Measurements from ENCODE around the gene SELENOW.

SELENOW gene

GRCh38 chr19:47778049-47778953 lies at the start of gene SELENOW:
TSS of gene SELENOW (plus strand) at chr19:47778703. CDS start at chr19:47778786, 83 bp downstream.
- peaks cover 14% of the 10 kb centered on the region for H3K4me1 ChIP-seq (ENCODE audit: control insufficient read depth, low read depth, low read length)
- no peaks in the 10 kb centered on the region for H3K27me3 ChIP-seq (ENCODE audit: control insufficient read depth, insufficient read depth, low read length)
- H3K9ac ChIP-seq (ENCODE audit: low read length): peak within 1 kb of the TSS; percentile 94
- peak within 1 kb of the TSS; percentile 92 for H3K27ac ChIP-seq (ENCODE audit: low read length)
- H3K4me3 ChIP-seq (ENCODE audit: low read length): peak within 1 kb of the TSS; percentile 91
- no peaks in the 10 kb centered on the region for H3K9me3 ChIP-seq (ENCODE audit: control insufficient read depth, low read depth, low read length)
- peaks cover 24% of the 10 kb centered on the region for H3K36me3 ChIP-seq (ENCODE audit: control insufficient read depth, low read depth, low read length)

DNA sequence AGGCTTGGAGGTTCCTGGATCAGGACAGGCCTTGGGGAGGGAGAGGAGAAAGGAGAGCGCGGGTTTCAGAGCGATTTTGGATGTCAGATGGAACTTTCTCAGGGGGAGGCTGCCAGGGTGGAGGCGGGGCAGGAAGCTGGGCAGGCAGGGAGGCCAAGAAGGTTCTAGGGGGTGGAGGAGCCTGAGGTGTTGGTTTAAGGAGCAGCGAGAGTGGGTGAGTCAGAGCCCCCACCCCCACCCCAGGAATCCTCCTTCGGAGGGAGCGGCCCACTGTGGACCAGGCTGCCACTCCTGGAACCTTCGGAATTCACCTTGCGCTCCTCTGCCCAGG lies 49.1 kb upstream of the SELENOW start:
- Histone ChIP-seq H3K4me1 (ENCODE audit: control insufficient read depth, low read depth, low read length) (peaks cover 3% of the 10 kb centered on the region), H3K27ac (ENCODE audit: low read length) (no peak overlapping the region), H3K9me3 (ENCODE audit: control insufficient read depth, low read depth, low read length) (no peaks in the 10 kb centered on the region), H3K9ac (ENCODE audit: low read length) (peak overlapping the region; percentile 46), H3K4me3 (ENCODE audit: low read length) (peak overlapping the region; percentile 64), H3K27me3 (ENCODE audit: control insufficient read depth, insufficient read depth, low read length) (no peaks in the 10 kb centered on the region), H3K36me3 (ENCODE audit: control insufficient read depth, low read depth, low read length) (no peaks in the 10 kb centered on the region)

DNA sequence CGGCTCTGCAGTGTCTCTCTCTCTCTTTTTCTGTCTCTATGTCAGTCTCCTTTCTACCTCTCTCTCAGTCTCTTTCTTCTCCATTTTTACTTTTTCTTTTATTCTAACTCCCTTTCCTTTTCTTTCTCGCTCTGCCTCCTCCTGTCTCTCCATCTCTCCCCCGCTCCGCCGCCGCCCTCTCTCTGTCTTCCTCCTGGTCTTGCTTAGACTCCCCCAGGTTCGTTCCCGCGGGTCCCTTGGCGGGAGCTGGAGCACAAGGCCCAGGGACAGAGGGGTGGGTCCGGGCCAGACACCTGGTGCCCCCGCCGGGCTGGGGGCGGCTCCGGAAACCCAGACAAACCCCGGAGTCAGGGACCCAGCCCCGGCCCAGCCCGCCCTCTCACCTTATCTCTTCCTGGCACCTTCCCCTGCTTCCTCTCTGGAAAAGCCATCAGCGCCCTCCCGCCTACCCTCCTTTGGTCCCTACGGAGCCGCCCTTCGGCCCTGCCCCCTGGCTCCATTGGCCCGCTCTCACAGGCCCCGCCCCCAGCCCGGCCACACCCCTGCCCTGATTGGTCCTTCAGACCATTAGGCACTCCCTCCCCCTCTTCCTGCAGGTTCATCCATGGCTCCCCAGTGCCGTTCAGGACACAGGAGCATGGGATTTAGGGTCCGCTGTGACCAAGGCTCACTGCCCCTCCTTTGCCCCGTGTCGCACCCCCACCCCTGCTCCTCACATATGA lies 48.5 kb upstream of the SELENOW start:
- Histone ChIP-seq H3K9ac (ENCODE audit: low read length) (peak overlapping the region; percentile 46), H3K4me3 (ENCODE audit: low read length) (peak overlapping the region; percentile 64), H3K27ac (ENCODE audit: low read length) (no peak overlapping the region)

GRCh38 chr19:47730521-47730889 lies 48.0 kb upstream of the SELENOW start:
- H3K36me3 ChIP-seq (ENCODE audit: control insufficient read depth, low read depth, low read length): no peaks in the 10 kb centered on the region
- no peak overlapping the region for H3K9ac ChIP-seq (ENCODE audit: low read length)
- H3K27me3 ChIP-seq (ENCODE audit: control insufficient read depth, insufficient read depth, low read length): no peaks in the 10 kb centered on the region
- no peak overlapping the region for H3K27ac ChIP-seq (ENCODE audit: low read length)
- no peaks in the 10 kb centered on the region for H3K9me3 ChIP-seq (ENCODE audit: control insufficient read depth, low read depth, low read length)
- H3K4me3 ChIP-seq (ENCODE audit: low read length): no peak overlapping the region
- peaks cover 3% of the 10 kb centered on the region for H3K4me1 ChIP-seq (ENCODE audit: control insufficient read depth, low read depth, low read length)

More for the DNA sequence above, 48.5 kb upstream of the SELENOW start:
- Histone ChIP-seq H3K4me1 (ENCODE audit: control insufficient read depth, low read depth, low read length) (peaks cover 3% of the 10 kb centered on the region), H3K36me3 (ENCODE audit: control insufficient read depth, low read depth, low read length) (no peaks in the 10 kb centered on the region), H3K27me3 (ENCODE audit: control insufficient read depth, insufficient read depth, low read length) (no peaks in the 10 kb centered on the region), H3K9me3 (ENCODE audit: control insufficient read depth, low read depth, low read length) (no peaks in the 10 kb centered on the region)

GRCh38 chr19:47730910-47731309 lies 47.6 kb upstream of the SELENOW start:
- H3K4me3 ChIP-seq (ENCODE audit: low read length): no peak overlapping the region
- H3K27me3 ChIP-seq (ENCODE audit: control insufficient read depth, insufficient read depth, low read length): no peaks in the 10 kb centered on the region
- no peak overlapping the region for H3K27ac ChIP-seq (ENCODE audit: low read length)
- peaks cover 3% of the 10 kb centered on the region for H3K4me1 ChIP-seq (ENCODE audit: control insufficient read depth, low read depth, low read length)
- H3K9ac ChIP-seq (ENCODE audit: low read length): no peak overlapping the region
- H3K9me3 ChIP-seq (ENCODE audit: control insufficient read depth, low read depth, low read length): no peaks in the 10 kb centered on the region
- H3K36me3 ChIP-seq (ENCODE audit: control insufficient read depth, low read depth, low read length): no peaks in the 10 kb centered on the region

DNA sequence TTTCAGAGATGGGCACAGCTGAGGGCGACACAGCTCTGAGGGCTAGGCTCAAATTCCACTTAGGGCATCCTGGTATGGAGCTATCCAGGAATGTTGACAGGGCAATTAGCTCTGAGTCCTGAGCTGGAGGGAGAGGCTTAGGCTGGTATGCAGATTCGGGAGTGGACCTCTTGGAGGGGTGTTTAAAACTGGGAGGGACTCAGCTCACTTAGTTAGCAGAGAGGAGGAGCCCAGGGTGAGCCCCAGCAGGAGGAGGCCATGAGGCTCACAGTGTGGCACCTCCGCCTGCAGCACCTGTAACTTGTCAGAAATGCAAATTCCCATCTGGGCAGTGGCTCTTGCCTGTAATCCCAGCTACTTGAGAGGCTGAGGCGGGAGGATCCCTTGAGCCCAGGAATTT lies 43.4 kb upstream of the SELENOW start:
- no peak overlapping the region for H3K4me3 ChIP-seq (ENCODE audit: low read length)
- no peaks in the 10 kb centered on the region for H3K9me3 ChIP-seq (ENCODE audit: control insufficient read depth, low read depth, low read length)
- no peak overlapping the region for H3K27ac ChIP-seq (ENCODE audit: low read length)
- H3K36me3 ChIP-seq (ENCODE audit: control insufficient read depth, low read depth, low read length): no peaks in the 10 kb centered on the region
- H3K4me1 ChIP-seq (ENCODE audit: control insufficient read depth, low read depth, low read length): no peaks in the 10 kb centered on the region
- no peaks in the 10 kb centered on the region for H3K27me3 ChIP-seq (ENCODE audit: control insufficient read depth, insufficient read depth, low read length)
- H3K9ac ChIP-seq (ENCODE audit: low read length): no peak overlapping the region

DNA sequence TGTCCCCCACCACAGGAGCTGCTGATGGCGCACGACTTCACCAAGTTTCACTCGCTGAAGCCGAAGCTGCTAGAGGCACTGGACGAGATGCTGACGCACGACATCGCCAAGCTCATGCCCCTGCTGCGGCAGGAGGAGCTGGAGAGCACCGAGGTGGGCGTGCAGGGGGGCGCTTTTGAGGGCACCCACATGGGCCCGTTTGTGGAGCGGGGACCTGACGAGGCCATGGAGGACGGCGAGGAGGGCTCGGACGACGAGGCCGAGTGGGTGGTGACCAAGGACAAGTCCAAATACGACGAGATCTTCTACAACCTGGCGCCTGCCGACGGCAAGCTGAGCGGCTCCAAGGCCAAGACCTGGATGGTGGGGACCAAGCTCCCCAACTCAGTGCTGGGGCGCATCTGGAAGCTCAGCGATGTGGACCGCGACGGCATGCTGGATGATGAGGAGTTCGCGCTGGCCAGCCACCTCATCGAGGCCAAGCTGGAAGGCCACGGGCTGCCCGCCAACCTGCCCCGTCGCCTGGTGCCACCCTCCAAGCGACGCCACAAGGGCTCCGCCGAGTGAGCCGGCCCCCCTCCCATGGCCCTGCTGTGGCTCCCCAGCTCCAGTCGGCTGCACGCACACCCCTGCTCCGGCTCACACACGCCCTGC lies 37.5 kb upstream of the SELENOW start:
- Histone ChIP-seq H3K27ac (ENCODE audit: low read length) (no peak overlapping the region), H3K27me3 (ENCODE audit: control insufficient read depth, insufficient read depth, low read length) (no peaks in the 10 kb centered on the region), H3K36me3 (ENCODE audit: control insufficient read depth, low read depth, low read length) (no peaks in the 10 kb centered on the region)

GRCh38 chr19:47741544-47742140 lies 36.9 kb upstream of the SELENOW start:
- Histone ChIP-seq H3K4me3 (ENCODE audit: low read length) (no peak overlapping the region), H3K27ac (ENCODE audit: low read length) (no peak overlapping the region), H3K9ac (ENCODE audit: low read length) (no peak overlapping the region), H3K27me3 (ENCODE audit: control insufficient read depth, insufficient read depth, low read length) (no peaks in the 10 kb centered on the region), H3K4me1 (ENCODE audit: control insufficient read depth, low read depth, low read length) (no peaks in the 10 kb centered on the region), H3K36me3 (ENCODE audit: control insufficient read depth, low read depth, low read length) (no peaks in the 10 kb centered on the region), H3K9me3 (ENCODE audit: control insufficient read depth, low read depth, low read length) (no peaks in the 10 kb centered on the region)

More for the DNA sequence above, 37.5 kb upstream of the SELENOW start:
- no peaks in the 10 kb centered on the region for H3K9me3 ChIP-seq (ENCODE audit: control insufficient read depth, low read depth, low read length)
- no peaks in the 10 kb centered on the region for H3K4me1 ChIP-seq (ENCODE audit: control insufficient read depth, low read depth, low read length)
- H3K4me3 ChIP-seq (ENCODE audit: low read length): no peak overlapping the region
- H3K9ac ChIP-seq (ENCODE audit: low read length): no peak overlapping the region

- H3K27ac ChIP-seq (ENCODE audit: low read length): no peak overlapping the region
- no peaks in the 10 kb centered on the region for H3K4me1 ChIP-seq (ENCODE audit: control insufficient read depth, low read depth, low read length)
- H3K9ac ChIP-seq (ENCODE audit: low read length): peak overlapping the region; percentile 22
Observed at GRCh38 chr19:47742634-47743033, 35.9 kb upstream of the SELENOW start.

GRCh38 chr19:47745010-47745901 lies 33.2 kb upstream of the SELENOW start, which contains the start of gene NOP53:
TSS of gene NOP53 (plus strand) at chr19:47745546. CDS start at chr19:47745560, 14 bp downstream.
- H3K9me3 ChIP-seq (ENCODE audit: control insufficient read depth, low read depth, low read length): no peaks in the 10 kb centered on the region

More at GRCh38 chr19:47742634-47743033, 35.9 kb upstream of the SELENOW start:
- Histone ChIP-seq H3K36me3 (ENCODE audit: control insufficient read depth, low read depth, low read length) (peaks cover 8% of the 10 kb centered on the region), H3K27me3 (ENCODE audit: control insufficient read depth, insufficient read depth, low read length) (no peaks in the 10 kb centered on the region), H3K9me3 (ENCODE audit: control insufficient read depth, low read depth, low read length) (no peaks in the 10 kb centered on the region), H3K4me3 (ENCODE audit: low read length) (peak overlapping the region; percentile 58)

More at GRCh38 chr19:47745010-47745901, 33.2 kb upstream of the SELENOW start, which contains the start of gene NOP53:
- Histone ChIP-seq H3K36me3 (ENCODE audit: control insufficient read depth, low read depth, low read length) (peaks cover 32% of the 10 kb centered on the region), H3K4me3 (ENCODE audit: low read length) (peak within 1 kb of the TSS; percentile 84), H3K4me1 (ENCODE audit: control insufficient read depth, low read depth, low read length) (no peaks in the 10 kb centered on the region), H3K9ac (ENCODE audit: low read length) (peak within 1 kb of the TSS; percentile 94), H3K27ac (ENCODE audit: low read length) (peak within 1 kb of the TSS; percentile 94), H3K27me3 (ENCODE audit: control insufficient read depth, insufficient read depth, low read length) (no peaks in the 10 kb centered on the region)
